HepG2 (cell line): ENCODE measurements around the gene MLX. TPM values are rescaled to one million over a fixed set of nuclear protein-coding genes. Genes with fewer than 3 reads are reported as not detected.

Experiments
- ASH2L ChIP-seq: fragments of 300-600, 200-600 bp; sonication (generic); IDR thresholded peaks from 2 replicates; pipeline ENCODE4 v1.7.0; 2017; ENCODE audit warnings: low read depth, mild to moderate bottlenecking, moderate library complexity, mixed read lengths, low read length; ENCODE audit not compliant: insufficient read length
- CENPX ChIP-seq: sonication (generic); formaldehyde crosslinking; IDR thresholded peaks from 2 replicates; pipeline ENCODE4 v1.9.0; 2021; ENCODE audit warnings: mild to moderate bottlenecking, missing genetic modification reagents, moderate library complexity
- HMGA1 ChIP-seq: sonication (generic); formaldehyde crosslinking; conservative IDR thresholded peaks from 2 replicates; pipeline ENCODE4 v1.4.0; 2020; ENCODE audit warnings: missing genetic modification reagents
- HNRNPUL1 ChIP-seq: fragments of 200-400 bp; formaldehyde crosslinking; IDR thresholded peaks from 2 replicates; pipeline ENCODE4 v1.6.1; 2017; ENCODE audit warnings: low read depth, mild to moderate bottlenecking, low read length, moderate library complexity
- JDP2 ChIP-seq: sonication (generic); formaldehyde crosslinking; IDR thresholded peaks from 2 replicates; pipeline ENCODE4 v1.8.1; 2022; ENCODE audit warnings: missing genetic modification reagents, borderline replicate concordance
- MXD4 ChIP-seq: IDR thresholded peaks from 2 replicates; pipeline ENCODE4 v1.6.1; 2016; ENCODE audit warnings: mild to moderate bottlenecking, missing biosample characterization, missing genetic modification reagents
- NFE2 ChIP-seq: sonication (generic); formaldehyde crosslinking; IDR thresholded peaks from 2 replicates; pipeline ENCODE4 v1.4.0; 2020; ENCODE audit warnings: missing genetic modification reagents
- NR2F6 ChIP-seq, 2 experiments: IDR thresholded peaks; 2 replicates each; pipeline ENCODE4 v1.6.1; 2016; ENCODE audit warnings: antibody characterized with exemption in 1 of 2, mild to moderate bottlenecking in 1 of 2
- RAD51 ChIP-seq: fragments of 450-650 bp; IDR thresholded peaks from 2 replicates; pipeline ENCODE4 v1.6.1; 2016; ENCODE audit warnings: borderline replicate concordance
- RARA ChIP-seq: IDR thresholded peaks from 2 replicates; pipeline ENCODE4 v1.6.1; 2016; ENCODE audit warnings: missing genetic modification reagents, missing compliant biosample characterization
- TBX2 ChIP-seq: sonication (generic); formaldehyde crosslinking; IDR thresholded peaks from 2 replicates; pipeline ENCODE4 v1.5.0; 2020; ENCODE audit warnings: missing genetic modification reagents, mild to moderate bottlenecking, borderline replicate concordance
- ZFP37 ChIP-seq: sonication (generic); formaldehyde crosslinking; IDR thresholded peaks from 2 replicates; pipeline ENCODE4 v1.4.0; 2020; ENCODE audit warnings: missing genetic modification reagents, borderline replicate concordance
- ZNF235 ChIP-seq: sonication (generic); formaldehyde crosslinking; IDR thresholded peaks from 2 replicates; pipeline ENCODE4 v1.8.1; 2023; ENCODE audit warnings: mild to moderate bottlenecking, missing genetic modification reagents, borderline replicate concordance
- ZNF430 ChIP-seq: sonication (generic); formaldehyde crosslinking; IDR thresholded peaks from 2 replicates; pipeline ENCODE4 v1.9.0; 2021; ENCODE audit warnings: mild to moderate bottlenecking, missing genetic modification reagents
- ZNF451 ChIP-seq: sonication (generic); formaldehyde crosslinking; IDR thresholded peaks from 2 replicates; pipeline ENCODE4 v1.5.0; 2020; ENCODE audit warnings: mild to moderate bottlenecking, missing genetic modification reagents
- ZNF790 ChIP-seq: sonication (generic); formaldehyde crosslinking; IDR thresholded peaks from 2 replicates; pipeline ENCODE4 v1.8.0; 2022; ENCODE audit warnings: missing genetic modification reagents, mild to moderate bottlenecking, borderline replicate concordance
- ZNF792 ChIP-seq: IDR thresholded peaks from 2 replicates; pipeline ENCODE4 v1.6.1; 2016
- polyA plus RNA-seq, 8 experiments: library from polyadenylated mRNA; depleted of rRNA in 3 of 8; stranded (reverse) in 7 of 8; unstranded in 1 of 8; fragments of >200 nt; fragmentation: Illumina TruSeq in 4 of 8; extraction: Trizol in 4 of 8; gene quantifications; 2 replicates each; pipeline versions ENCODE4 v1.2.1 to v1.2.3, GENCODE V29; 2011 to 2016; ENCODE audit warnings: low read depth in 4 of 8, missing spikeins in 1 of 8, mixed read lengths in 1 of 8; ENCODE audit not compliant: insufficient read depth in 1 of 8
- total RNA-seq, 5 experiments: library from RNA; depleted of rRNA; stranded (reverse); fragments of >200 nt; fragmentation: Illumina TruSeq; extraction: Trizol; gene quantifications; 2 replicates each; pipeline ENCODE4 v1.2.3, GENCODE V29; 2016; ENCODE audit warnings: low read depth in 1 of 5
- TF ChIP-seq, protein P1 (sequence below): sonication (generic); formaldehyde crosslinking; IDR thresholded peaks from 2 replicates; pipeline ENCODE4 v1.8.0; 2022; ENCODE audit warnings: mild to moderate bottlenecking, missing genetic modification reagents; ENCODE audit not compliant: insufficient replicate concordance
- TF ChIP-seq, protein P2 (sequence below): sonication (generic); formaldehyde crosslinking; IDR thresholded peaks from 2 replicates; pipeline ENCODE4 v1.5.0; 2020; ENCODE audit warnings: mild to moderate bottlenecking, missing genetic modification reagents, borderline replicate concordance
- TF ChIP-seq, protein P3 (sequence below): IDR thresholded peaks from 2 replicates; pipeline ENCODE4 v1.6.1; 2016; ENCODE audit warnings: mild to moderate bottlenecking

Gene MLX
- total and polyA plus RNA-seq, 2 of the 13 experiments (the other 11 are each of a cell fraction or from before 2014, with no cell fraction given): 38.9 to 74.4 TPM

DNA sequence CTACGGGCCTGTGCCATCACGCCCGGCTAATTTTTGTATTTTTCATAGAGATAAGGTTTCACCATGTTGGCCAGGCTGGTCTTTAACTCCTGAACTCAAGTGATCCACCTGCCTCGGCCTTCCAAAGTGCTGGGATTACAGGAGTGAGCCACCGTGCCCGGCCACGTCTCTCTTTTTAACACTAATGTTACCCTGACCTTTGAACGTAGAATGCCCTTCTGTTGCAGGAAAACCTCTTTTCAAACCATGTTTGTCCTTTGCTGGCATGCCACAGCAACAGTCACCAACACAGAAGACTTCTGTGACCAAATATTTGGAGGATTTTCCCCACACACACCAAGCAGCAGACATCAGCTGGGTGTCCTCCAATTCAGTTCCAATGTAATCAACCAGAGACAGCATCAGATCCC lies 22.0 kb upstream of the MLX start (continued):
- TF ChIP-seq ZNF790 (CRISPR knock-in tag) (no peak), HNRNPUL1 (no peak), HMGA1 (no peak), RAD51 (no peak), RARA (CRISPR knock-in tag) (peak; percentile 82), ZNF792 (CRISPR knock-in tag) (no peak), MXD4 (CRISPR knock-in tag) (no peak), ASH2L (peak; percentile 33), NR2F6 (IDR thresholded peaks at IDR 0.05) (no peak; the same call in 1 of the 2 replicates), NR2F6 (CRISPR knock-in tag; IDR thresholded peaks at IDR 0.05) (peak; percentile 82), TBX2 (CRISPR knock-in tag) (peak; percentile 72), NFE2 (CRISPR knock-in tag) (no peak), ZNF430 (CRISPR knock-in tag) (no peak), ZNF235 (CRISPR knock-in tag) (no peak), ZNF451 (CRISPR knock-in tag) (no peak), CENPX (no peak), JDP2 (CRISPR knock-in tag) (no peak), ZFP37 (CRISPR knock-in tag) (no peak)
- TF ChIP-seq, protein P1, sequence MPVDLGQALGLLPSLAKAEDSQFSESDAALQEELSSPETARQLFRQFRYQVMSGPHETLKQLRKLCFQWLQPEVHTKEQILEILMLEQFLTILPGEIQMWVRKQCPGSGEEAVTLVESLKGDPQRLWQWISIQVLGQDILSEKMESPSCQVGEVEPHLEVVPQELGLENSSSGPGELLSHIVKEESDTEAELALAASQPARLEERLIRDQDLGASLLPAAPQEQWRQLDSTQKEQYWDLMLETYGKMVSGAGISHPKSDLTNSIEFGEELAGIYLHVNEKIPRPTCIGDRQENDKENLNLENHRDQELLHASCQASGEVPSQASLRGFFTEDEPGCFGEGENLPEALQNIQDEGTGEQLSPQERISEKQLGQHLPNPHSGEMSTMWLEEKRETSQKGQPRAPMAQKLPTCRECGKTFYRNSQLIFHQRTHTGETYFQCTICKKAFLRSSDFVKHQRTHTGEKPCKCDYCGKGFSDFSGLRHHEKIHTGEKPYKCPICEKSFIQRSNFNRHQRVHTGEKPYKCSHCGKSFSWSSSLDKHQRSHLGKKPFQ (CRISPR knock-in tag): no peak
- TF ChIP-seq, protein P2, sequence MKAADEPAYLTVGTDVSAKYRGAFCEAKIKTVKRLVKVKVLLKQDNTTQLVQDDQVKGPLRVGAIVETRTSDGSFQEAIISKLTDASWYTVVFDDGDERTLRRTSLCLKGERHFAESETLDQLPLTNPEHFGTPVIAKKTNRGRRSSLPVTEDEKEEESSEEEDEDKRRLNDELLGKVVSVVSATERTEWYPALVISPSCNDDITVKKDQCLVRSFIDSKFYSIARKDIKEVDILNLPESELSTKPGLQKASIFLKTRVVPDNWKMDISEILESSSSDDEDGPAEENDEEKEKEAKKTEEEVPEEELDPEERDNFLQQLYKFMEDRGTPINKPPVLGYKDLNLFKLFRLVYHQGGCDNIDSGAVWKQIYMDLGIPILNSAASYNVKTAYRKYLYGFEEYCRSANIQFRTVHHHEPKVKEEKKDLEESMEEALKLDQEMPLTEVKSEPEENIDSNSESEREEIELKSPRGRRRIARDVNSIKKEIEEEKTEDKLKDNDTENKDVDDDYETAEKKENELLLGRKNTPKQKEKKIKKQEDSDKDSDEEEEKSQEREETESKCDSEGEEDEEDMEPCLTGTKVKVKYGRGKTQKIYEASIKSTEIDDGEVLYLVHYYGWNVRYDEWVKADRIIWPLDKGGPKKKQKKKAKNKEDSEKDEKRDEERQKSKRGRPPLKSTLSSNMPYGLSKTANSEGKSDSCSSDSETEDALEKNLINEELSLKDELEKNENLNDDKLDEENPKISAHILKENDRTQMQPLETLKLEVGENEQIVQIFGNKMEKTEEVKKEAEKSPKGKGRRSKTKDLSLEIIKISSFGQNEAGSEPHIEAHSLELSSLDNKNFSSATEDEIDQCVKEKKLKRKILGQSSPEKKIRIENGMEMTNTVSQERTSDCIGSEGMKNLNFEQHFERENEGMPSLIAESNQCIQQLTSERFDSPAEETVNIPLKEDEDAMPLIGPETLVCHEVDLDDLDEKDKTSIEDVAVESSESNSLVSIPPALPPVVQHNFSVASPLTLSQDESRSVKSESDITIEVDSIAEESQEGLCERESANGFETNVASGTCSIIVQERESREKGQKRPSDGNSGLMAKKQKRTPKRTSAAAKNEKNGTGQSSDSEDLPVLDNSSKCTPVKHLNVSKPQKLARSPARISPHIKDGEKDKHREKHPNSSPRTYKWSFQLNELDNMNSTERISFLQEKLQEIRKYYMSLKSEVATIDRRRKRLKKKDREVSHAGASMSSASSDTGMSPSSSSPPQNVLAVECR (CRISPR knock-in tag): peak; percentile 52
- TF ChIP-seq, protein P3, sequence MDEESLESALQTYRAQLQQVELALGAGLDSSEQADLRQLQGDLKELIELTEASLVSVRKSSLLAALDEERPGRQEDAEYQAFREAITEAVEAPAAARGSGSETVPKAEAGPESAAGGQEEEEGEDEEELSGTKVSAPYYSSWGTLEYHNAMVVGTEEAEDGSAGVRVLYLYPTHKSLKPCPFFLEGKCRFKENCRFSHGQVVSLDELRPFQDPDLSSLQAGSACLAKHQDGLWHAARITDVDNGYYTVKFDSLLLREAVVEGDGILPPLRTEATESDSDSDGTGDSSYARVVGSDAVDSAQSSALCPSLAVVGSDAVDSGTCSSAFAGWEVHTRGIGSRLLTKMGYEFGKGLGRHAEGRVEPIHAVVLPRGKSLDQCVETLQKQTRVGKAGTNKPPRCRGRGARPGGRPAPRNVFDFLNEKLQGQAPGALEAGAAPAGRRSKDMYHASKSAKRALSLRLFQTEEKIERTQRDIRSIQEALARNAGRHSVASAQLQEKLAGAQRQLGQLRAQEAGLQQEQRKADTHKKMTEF: peak; percentile 46
